Loucy (cell line): ENCODE results near the gene CGREF1.

Experiments used
- H2AFZ ChIP-seq: fragments of 200-600 bp; sonication (generic); 2 replicates; pipeline ENCODE4 v1.6.0; 2016; ENCODE audit warnings: antibody characterized with exemption, mild to moderate bottlenecking, low read length, moderate library complexity
- H3F3A ChIP-seq: fragments of 200-600 bp; 2 replicates; pipeline ENCODE4 v1.6.0; 2016; ENCODE audit warnings: antibody characterized with exemption, low read depth, mild to moderate bottlenecking
- H3K27me3 ChIP-seq: fragments of 200-600 bp; sonication (generic); 2 replicates; pipeline ENCODE4 v1.6.1; 2014; ENCODE audit warnings: low read length, mild to moderate bottlenecking; ENCODE audit not compliant: insufficient read depth, poor library complexity, severe bottlenecking
- H3K36me3 ChIP-seq: fragments of 200-600 bp; sonication (generic); 2 replicates; pipeline ENCODE4 v1.6.1; 2016; ENCODE audit warnings: low read length; ENCODE audit not compliant: insufficient read depth
- H3K4me1 ChIP-seq: fragments of 200-600 bp; sonication (generic); 2 replicates; pipeline ENCODE4 v1.5.1; 2014; ENCODE audit warnings: low read length, mild to moderate bottlenecking; ENCODE audit not compliant: insufficient read depth, poor library complexity, severe bottlenecking
- H3K4me2 ChIP-seq: fragments of 200-600 bp; sonication (generic); 2 replicates; pipeline ENCODE4 v1.6.0; 2014; ENCODE audit warnings: antibody characterized with exemption, low read length, low read depth, mild to moderate bottlenecking; ENCODE audit not compliant: poor library complexity, severe bottlenecking
- H3K4me3 ChIP-seq: fragments of 200-600 bp; sonication (generic); 2 replicates; pipeline ENCODE4 v1.5.1; 2014; ENCODE audit warnings: low read length, mild to moderate bottlenecking, mixed read lengths; ENCODE audit not compliant: poor library complexity, severe bottlenecking
- H3K79me2 ChIP-seq: fragments of 200-600 bp; sonication (generic); 2 replicates; pipeline ENCODE4 v1.6.1; 2014; ENCODE audit warnings: low read length; ENCODE audit not compliant: insufficient read depth
- H3K9ac ChIP-seq: fragments of 200-600 bp; sonication (generic); 2 replicates; pipeline ENCODE4 v1.6.0; 2014; ENCODE audit warnings: mild to moderate bottlenecking, low read depth, low read length, moderate library complexity; ENCODE audit not compliant: poor library complexity, severe bottlenecking
- H3K9me2 ChIP-seq: fragments of 200-600 bp; sonication (generic); replicated peaks from 2 replicates; pipeline ENCODE4 v1.6.1; 2016; ENCODE audit warnings: low read depth, low read length, mixed read lengths
- H3K9me3 ChIP-seq: fragments of 200-600 bp; sonication (generic); 2 replicates; pipeline ENCODE4 v1.6.1; 2014; ENCODE audit warnings: mild to moderate bottlenecking, antibody characterized with exemption, low read length, low read depth; ENCODE audit not compliant: insufficient read depth
- H4K20me1 ChIP-seq: fragments of 200-600 bp; sonication (generic); 2 replicates; pipeline ENCODE4 v1.6.0; 2014; ENCODE audit warnings: antibody characterized with exemption, low read length, mild to moderate bottlenecking; ENCODE audit not compliant: insufficient read depth, poor library complexity, severe bottlenecking
- CTCF ChIP-seq: fragments of 200-600 bp; sonication (generic); conservative IDR thresholded peaks from 2 replicates; pipeline ENCODE4 v1.5.1; 2014; ENCODE audit warnings: mild to moderate bottlenecking, antibody characterized with exemption, low read length
- EZH2phosphoT487 ChIP-seq: fragments of 200-600 bp; IDR thresholded peaks from 2 replicates; pipeline ENCODE4 v1.6.1; 2018; ENCODE audit warnings: antibody characterized with exemption, mild to moderate bottlenecking, moderate library complexity, borderline replicate concordance

CGREF1 gene

GRCh38 chr2:27155069-27155520, 36.2 kb upstream of the CGREF1 start:
- Histone ChIP-seq H3K36me3 (no peaks in the 10 kb centered on the region), H4K20me1 (no peaks in the 10 kb centered on the region), H3K4me1 (no peaks in the 10 kb centered on the region), H2AFZ (no peak overlapping the region), H3K79me2 (no peaks in the 10 kb centered on the region), H3K27me3 (no peaks in the 10 kb centered on the region), H3K9me2 (no peaks in the 10 kb centered on the region), H3F3A (no peaks in the 10 kb centered on the region), H3K9ac (no peak overlapping the region), H3K4me2 (no peak overlapping the region), H3K9me3 (no peaks in the 10 kb centered on the region), H3K4me3 (no peak overlapping the region)
- TF ChIP-seq EZH2phosphoT487 (no peak), CTCF (no peak)

DNA sequence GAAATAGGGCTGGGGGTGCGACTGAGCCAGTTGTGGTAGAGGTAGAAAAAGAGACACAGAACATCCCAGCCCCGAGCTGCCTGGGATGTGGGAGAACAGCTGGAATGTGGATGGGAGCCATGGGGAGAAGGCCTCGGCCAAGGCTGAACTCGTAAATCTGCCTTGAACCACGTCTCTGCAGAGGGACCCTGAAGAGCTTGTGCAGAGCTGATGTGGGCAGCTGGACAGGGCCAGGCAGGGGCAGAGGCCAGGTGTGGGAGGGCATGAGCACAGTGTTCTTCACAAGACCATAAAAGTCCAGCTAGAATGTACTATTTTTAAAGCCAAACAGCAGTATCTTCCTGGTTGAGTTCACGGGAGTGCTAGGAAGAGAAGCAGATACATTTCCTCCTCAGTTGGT, 35.6 kb upstream of the CGREF1 start:
- no peak overlapping the region for H3K4me2 ChIP-seq
- no peaks in the 10 kb centered on the region for H3K36me3 ChIP-seq
- no peaks in the 10 kb centered on the region for H3K9me3 ChIP-seq
- no peak for TF ChIP-seq CTCF
- TF ChIP-seq EZH2phosphoT487 = no peak
- no peaks in the 10 kb centered on the region for H3K4me1 ChIP-seq
- no peaks in the 10 kb centered on the region for H3K79me2 ChIP-seq
- H2AFZ ChIP-seq = no peak overlapping the region
- H3K9me2 ChIP-seq = no peaks in the 10 kb centered on the region
- H3K4me3 ChIP-seq = no peak overlapping the region
- no peaks in the 10 kb centered on the region for H3K27me3 ChIP-seq
- H3K9ac ChIP-seq = no peak overlapping the region
- H3F3A ChIP-seq = no peaks in the 10 kb centered on the region
- H4K20me1 ChIP-seq = no peaks in the 10 kb centered on the region

DNA sequence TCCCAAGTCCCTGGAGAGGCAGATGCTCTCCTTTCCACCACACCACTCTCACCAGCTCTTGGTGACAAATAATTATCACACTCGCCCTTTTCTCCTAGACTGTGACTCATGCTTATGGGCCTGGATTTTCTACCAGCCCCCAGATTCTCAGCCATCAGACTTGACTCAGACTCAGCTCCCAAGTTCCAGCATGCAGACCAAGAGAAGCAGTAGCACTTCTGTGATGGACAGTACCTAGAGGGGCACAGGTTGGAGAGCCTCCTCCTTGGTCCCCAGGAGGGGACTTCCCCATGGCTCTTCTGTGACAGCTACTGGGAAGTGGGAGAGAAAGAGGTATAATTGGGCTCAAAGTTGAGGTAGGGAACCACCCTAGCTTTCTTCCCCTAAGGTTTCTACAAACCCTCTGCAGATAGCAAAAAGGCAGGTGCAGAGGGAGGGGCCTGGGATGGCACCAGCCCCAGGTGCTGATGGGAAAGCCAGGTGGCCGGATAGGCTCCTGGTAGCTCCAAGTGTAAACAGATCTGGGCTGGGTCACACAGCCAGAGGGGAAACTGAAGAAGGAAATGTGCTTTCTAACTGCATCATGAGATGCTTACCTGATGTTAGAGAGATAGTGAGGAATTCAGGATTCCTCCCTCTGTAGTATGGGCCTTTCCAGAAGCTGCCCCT, 34.0 kb upstream of the CGREF1 start:
- Histone ChIP-seq H3K4me3 (no peak overlapping the region), H3K79me2 (no peaks in the 10 kb centered on the region), H3F3A (no peaks in the 10 kb centered on the region), H3K9me3 (no peaks in the 10 kb centered on the region), H3K9me2 (no peaks in the 10 kb centered on the region), H3K9ac (no peak overlapping the region), H2AFZ (no peak overlapping the region), H3K4me1 (no peaks in the 10 kb centered on the region), H3K4me2 (no peak overlapping the region), H3K27me3 (no peaks in the 10 kb centered on the region), H4K20me1 (no peaks in the 10 kb centered on the region), H3K36me3 (no peaks in the 10 kb centered on the region)
- TF ChIP-seq CTCF (no peak), EZH2phosphoT487 (no peak)
